OCI-LY1 (cell line): ENCODE data around the gene PDCD1LG2.

Experiments used
- CTCF ChIP-seq: fragments of 200-600 bp; sonication (generic), shearing (Covaris generic); IDR thresholded peaks from 2 replicates; pipeline ENCODE4 v1.5.1; 2017; ENCODE audit warnings: mild to moderate bottlenecking, antibody characterized with exemption, low read length, moderate library complexity, mixed read lengths
- EZH2 ChIP-seq: fragments of 200-600 bp; sonication (generic), shearing (Covaris generic); IDR thresholded peaks from 2 replicates; pipeline ENCODE4 v1.8.0; 2017; ENCODE audit warnings: borderline replicate concordance, mixed run types, mild to moderate bottlenecking, antibody characterized with exemption, low read length, moderate library complexity, mixed read lengths

GRCh38 chr9:5479994-5480694 lies 30.2 kb upstream of the PDCD1LG2 start:
- TF ChIP-seq CTCF (no peak), EZH2 (no peak)
